ENCODE measurements around the gene NPSR1.

NPSR1 gene, protein sequence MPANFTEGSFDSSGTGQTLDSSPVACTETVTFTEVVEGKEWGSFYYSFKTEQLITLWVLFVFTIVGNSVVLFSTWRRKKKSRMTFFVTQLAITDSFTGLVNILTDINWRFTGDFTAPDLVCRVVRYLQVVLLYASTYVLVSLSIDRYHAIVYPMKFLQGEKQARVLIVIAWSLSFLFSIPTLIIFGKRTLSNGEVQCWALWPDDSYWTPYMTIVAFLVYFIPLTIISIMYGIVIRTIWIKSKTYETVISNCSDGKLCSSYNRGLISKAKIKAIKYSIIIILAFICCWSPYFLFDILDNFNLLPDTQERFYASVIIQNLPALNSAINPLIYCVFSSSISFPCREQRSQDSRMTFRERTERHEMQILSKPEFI

DNA sequence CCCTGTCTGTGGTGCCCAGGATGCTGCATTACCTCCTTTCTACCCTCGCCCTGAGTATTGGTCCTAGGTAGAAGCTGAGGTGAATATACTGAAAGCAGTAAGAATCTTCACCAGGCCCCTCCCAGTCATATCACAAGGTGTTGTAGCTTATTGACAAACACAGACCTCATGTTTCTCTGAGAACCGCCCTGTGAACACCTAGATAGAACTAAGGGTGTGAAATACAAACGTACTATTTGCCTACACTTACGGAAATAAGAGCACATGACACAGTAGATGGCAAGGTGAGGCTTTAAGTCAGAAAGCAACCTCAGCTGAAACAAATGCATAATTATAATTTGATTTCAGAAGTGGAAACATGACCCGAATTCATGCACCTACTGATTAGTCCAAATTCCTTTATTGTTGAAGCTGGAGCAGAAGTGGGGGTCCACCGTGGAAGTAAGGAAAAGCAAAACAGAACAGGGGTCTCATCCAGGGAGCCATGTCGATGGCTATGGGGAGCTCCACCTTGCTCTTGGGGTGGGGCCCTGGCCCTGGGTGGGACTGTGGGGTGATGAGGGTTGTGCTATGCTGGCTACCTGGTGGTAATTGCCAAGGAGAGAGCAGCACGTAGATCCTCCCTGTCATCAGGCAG, at the start of gene NPSR1:
TSS of gene NPSR1 (plus strand) at position 587 of the 637 bp plus-strand sequence. CDS start 195 bp downstream, outside the sequence.
- H3K9me3 ChIP-seq (ENCODE audit: control insufficient read depth, insufficient read depth, low read length): no peaks in the 10 kb centered on the region
- H3K36me3 ChIP-seq (ENCODE audit: control insufficient read depth, low read length): no peaks in the 10 kb centered on the region
- H3K9me2 ChIP-seq (replicated peaks; ENCODE audit: control insufficient read depth, low read length): no peaks in the 10 kb centered on the region
- no peak within 1 kb of the TSS for H3K27ac ChIP-seq (ENCODE audit: low read depth, low read length)
- TF ChIP-seq EZH2phosphoT487 (IDR thresholded peaks at IDR 0.05; ENCODE audit: borderline replicate concordance, low read length): no peak
- TF ChIP-seq, protein P1, sequence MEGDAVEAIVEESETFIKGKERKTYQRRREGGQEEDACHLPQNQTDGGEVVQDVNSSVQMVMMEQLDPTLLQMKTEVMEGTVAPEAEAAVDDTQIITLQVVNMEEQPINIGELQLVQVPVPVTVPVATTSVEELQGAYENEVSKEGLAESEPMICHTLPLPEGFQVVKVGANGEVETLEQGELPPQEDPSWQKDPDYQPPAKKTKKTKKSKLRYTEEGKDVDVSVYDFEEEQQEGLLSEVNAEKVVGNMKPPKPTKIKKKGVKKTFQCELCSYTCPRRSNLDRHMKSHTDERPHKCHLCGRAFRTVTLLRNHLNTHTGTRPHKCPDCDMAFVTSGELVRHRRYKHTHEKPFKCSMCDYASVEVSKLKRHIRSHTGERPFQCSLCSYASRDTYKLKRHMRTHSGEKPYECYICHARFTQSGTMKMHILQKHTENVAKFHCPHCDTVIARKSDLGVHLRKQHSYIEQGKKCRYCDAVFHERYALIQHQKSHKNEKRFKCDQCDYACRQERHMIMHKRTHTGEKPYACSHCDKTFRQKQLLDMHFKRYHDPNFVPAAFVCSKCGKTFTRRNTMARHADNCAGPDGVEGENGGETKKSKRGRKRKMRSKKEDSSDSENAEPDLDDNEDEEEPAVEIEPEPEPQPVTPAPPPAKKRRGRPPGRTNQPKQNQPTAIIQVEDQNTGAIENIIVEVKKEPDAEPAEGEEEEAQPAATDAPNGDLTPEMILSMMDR (IDR thresholded peaks at IDR 0.05; ENCODE audit: low read depth, low read length, poor library complexity, severe bottlenecking): no peak
- no peaks in the 10 kb centered on the region for H3K79me2 ChIP-seq (ENCODE audit: control insufficient read depth, low read length)
- no peaks in the 10 kb centered on the region for H3F3A ChIP-seq (ENCODE audit: control insufficient read depth, insufficient read depth)
- no peaks in the 10 kb centered on the region for H3K4me1 ChIP-seq (ENCODE audit: control insufficient read depth, low read length)
- no peak within 1 kb of the TSS for H3K4me2 ChIP-seq (ENCODE audit: low read length)
- no peak within 1 kb of the TSS for H3K4me3 ChIP-seq (ENCODE audit: low read length)
- no peaks in the 10 kb centered on the region for H4K20me1 ChIP-seq (ENCODE audit: control insufficient read depth, insufficient read depth, low read depth, low read length)
- no peaks in the 10 kb centered on the region for H3K27me3 ChIP-seq (ENCODE audit: control insufficient read depth, low read length)

- Histone ChIP-seq H3F3A (ENCODE audit: control insufficient read depth, insufficient read depth) (no peaks in the 10 kb centered on the region), H3K79me2 (ENCODE audit: control insufficient read depth, low read length) (no peaks in the 10 kb centered on the region), H3K4me3 (ENCODE audit: low read length) (no peak overlapping the region), H4K20me1 (ENCODE audit: control insufficient read depth, insufficient read depth, low read depth, low read length) (no peaks in the 10 kb centered on the region), H3K36me3 (ENCODE audit: control insufficient read depth, low read length) (no peaks in the 10 kb centered on the region), H3K4me1 (ENCODE audit: control insufficient read depth, low read length) (no peaks in the 10 kb centered on the region), H3K27ac (ENCODE audit: low read depth, low read length) (no peak overlapping the region), H3K4me2 (ENCODE audit: low read length) (no peak overlapping the region), H3K9me2 (replicated peaks; ENCODE audit: control insufficient read depth, low read length) (no peaks in the 10 kb centered on the region), H3K27me3 (ENCODE audit: control insufficient read depth, low read length) (no peaks in the 10 kb centered on the region), H3K9me3 (ENCODE audit: control insufficient read depth, insufficient read depth, low read length) (no peaks in the 10 kb centered on the region)
- TF ChIP-seq EZH2phosphoT487 (IDR thresholded peaks at IDR 0.05; ENCODE audit: borderline replicate concordance, low read length): no peak
- TF ChIP-seq, protein P1 (IDR thresholded peaks at IDR 0.05; ENCODE audit: low read depth, low read length, poor library complexity, severe bottlenecking): no peak
Observed at GRCh38 chr7:34612661-34613060, 45.4 kb upstream of the NPSR1 start.

GRCh38 chr7:34620425-34620824, 37.6 kb upstream of the NPSR1 start:
- H3K9me3 ChIP-seq (ENCODE audit: control insufficient read depth, insufficient read depth, low read length): no peaks in the 10 kb centered on the region
- H3K9me2 ChIP-seq (replicated peaks; ENCODE audit: control insufficient read depth, low read length): no peaks in the 10 kb centered on the region
- TF ChIP-seq, protein P1 (IDR thresholded peaks at IDR 0.05; ENCODE audit: low read depth, low read length, poor library complexity, severe bottlenecking): no peak
- TF ChIP-seq EZH2phosphoT487 (IDR thresholded peaks at IDR 0.05; ENCODE audit: borderline replicate concordance, low read length): no peak

More at GRCh38 chr7:34620425-34620824, 37.6 kb upstream of the NPSR1 start:
- H3K4me1 ChIP-seq (ENCODE audit: control insufficient read depth, low read length): no peaks in the 10 kb centered on the region
- no peaks in the 10 kb centered on the region for H3K79me2 ChIP-seq (ENCODE audit: control insufficient read depth, low read length)
- H3F3A ChIP-seq (ENCODE audit: control insufficient read depth, insufficient read depth): no peaks in the 10 kb centered on the region
- H3K27ac ChIP-seq (ENCODE audit: low read depth, low read length): no peak overlapping the region
- H3K36me3 ChIP-seq (ENCODE audit: control insufficient read depth, low read length): no peaks in the 10 kb centered on the region
- H3K4me2 ChIP-seq (ENCODE audit: low read length): no peak overlapping the region
- no peak overlapping the region for H3K4me3 ChIP-seq (ENCODE audit: low read length)
- no peaks in the 10 kb centered on the region for H4K20me1 ChIP-seq (ENCODE audit: control insufficient read depth, insufficient read depth, low read depth, low read length)
- H3K27me3 ChIP-seq (ENCODE audit: control insufficient read depth, low read length): no peaks in the 10 kb centered on the region

Measured in DOHH2 (cell line).